Measurements from ENCODE around the gene LIPE.

The LIPE gene

DNA sequence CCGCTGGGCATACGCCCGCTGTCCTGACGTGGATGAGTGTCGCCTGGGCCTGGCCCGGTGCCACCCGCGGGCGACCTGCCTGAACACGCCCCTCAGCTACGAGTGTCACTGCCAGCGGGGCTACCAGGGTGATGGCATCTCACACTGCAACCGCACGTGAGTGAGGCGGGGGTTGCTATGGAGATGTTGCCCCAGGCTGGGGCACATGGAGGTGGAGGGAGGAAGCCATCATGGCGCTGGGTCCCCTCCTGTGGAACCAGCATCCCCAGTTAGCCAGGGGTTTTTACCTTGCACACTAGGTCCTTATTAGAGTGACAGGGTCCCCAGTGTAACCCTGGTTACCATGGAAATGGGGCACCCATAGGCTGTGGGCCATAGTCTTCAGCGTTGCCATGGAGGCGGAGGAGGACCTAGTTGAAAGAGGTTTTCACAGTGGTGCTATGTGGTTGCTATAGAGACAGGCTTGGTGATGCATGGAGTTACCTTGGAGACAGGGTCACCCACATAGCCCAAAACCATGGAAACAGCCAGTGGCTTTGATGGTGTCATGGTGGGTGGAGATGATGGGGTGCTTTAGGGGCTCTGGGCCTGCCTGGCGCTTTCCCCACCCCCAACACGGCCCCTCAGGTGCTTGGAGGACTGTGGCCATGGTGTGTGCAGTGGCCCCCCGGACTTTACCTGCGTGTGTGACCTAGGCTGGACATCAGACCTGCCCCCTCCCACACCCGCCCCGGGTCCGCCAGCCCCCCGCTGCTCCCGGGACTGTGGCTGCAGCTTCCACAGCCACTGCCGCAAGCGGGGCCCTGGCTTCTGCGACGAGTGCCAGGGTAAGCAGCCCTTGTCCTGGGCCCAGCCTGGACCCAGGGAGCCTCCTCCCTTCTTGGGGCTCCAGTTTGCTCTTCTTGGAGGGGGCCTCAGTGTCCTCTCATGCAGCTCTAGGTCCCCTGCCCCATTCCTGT, 74.6 kb downstream of the LIPE start:
- no peak for DNase-seq

Measured in GF-D8 (cell line).